Ascending aorta (tissue), 2 donors: ENCODE data around the gene PSMD5. TPM values are rescaled to one million over a fixed set of nuclear protein-coding genes. Genes with fewer than 3 reads are reported as not detected.
"Not testable (repeated sequence)": the region's sequence is repeated elsewhere in the genome, so short reads cannot be mapped to it uniquely, and the experiment has no call there.

Experiments used
- DNase-seq, 2 donors: peaks; one replicate each; pipeline ENCODE4 v3.0.0-alpha.2; 2019; ENCODE audit warnings: low spot score in 2 of 2
- H3K27ac ChIP-seq, 2 donors: fragments of 200-600 bp; sonication (generic); one replicate each; pipeline ENCODE4 v1.5.1; 2016 to 2017; ENCODE audit warnings: mild to moderate bottlenecking in 1 of 2
- H3K27me3 ChIP-seq: fragments of 200-600 bp; sonication (generic); one replicate; pipeline ENCODE4 v1.5.1; 2017
- H3K36me3 ChIP-seq, 2 donors: fragments of 200-600 bp; sonication (generic); one replicate each; pipeline ENCODE4 v1.5.1; 2016
- H3K4me1 ChIP-seq, 2 donors: fragments of 200-600 bp; sonication (generic); one replicate each; pipeline ENCODE4 v1.5.1; 2016 to 2017; ENCODE audit warnings: mild to moderate bottlenecking in 1 of 2
- H3K4me3 ChIP-seq, 2 donors: fragments of 200-600 bp; sonication (generic); one replicate each; pipeline ENCODE4 v1.5.1; 2016 to 2017; ENCODE audit warnings: mild to moderate bottlenecking in 1 of 2
- H3K9me3 ChIP-seq, 2 donors: fragments of 200-600 bp; sonication (generic); one replicate each; pipeline ENCODE4 v1.5.1; 2016
- intact Hi-C: fragments of 100-400 bp; cut with DNase I; formaldehyde crosslinking; loops from one replicate; pipeline ENCODE4 v1.15.1; 2023
- total RNA-seq: library from RNA; depleted of rRNA; stranded (reverse); fragments of >200 nt; gene quantifications from one replicate; pipeline ENCODE4 v1.1.0, GENCODE V29; 2016
- TF ChIP-seq, protein P1 (sequence below), 3 experiments: fragments of 200-600 bp in 2 of 3; fragments of 450-650 bp in 1 of 3; sonication (generic) in 2 of 3; IDR thresholded peaks; one replicate each; pipeline ENCODE4 v1.5.1; 2016 to 2019; ENCODE audit warnings: antibody characterized with exemption in 3 of 3, mild to moderate bottlenecking in 1 of 3, moderate library complexity in 1 of 3

Gene PSMD5
- total RNA-seq, 1 donor from 2014 or later: 18.2 TPM

DNA sequence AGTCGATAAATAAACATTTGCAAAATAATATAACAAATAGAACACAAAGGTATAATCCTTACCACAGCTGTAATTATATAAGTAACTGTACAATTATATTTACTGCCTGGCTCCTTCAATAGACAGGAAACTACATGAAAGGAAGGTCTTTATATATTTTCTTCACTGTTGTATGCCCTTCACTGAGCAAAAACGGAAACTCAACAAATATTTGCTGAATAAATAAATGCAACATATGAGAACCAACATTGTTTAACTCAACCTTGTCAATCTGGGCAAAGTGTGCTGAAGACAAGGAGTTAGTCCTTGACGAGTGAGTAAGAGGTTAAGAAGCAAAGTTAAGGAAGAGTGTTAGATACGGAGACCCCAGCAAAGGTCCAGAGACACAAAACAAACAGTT is 22.6 kb downstream of the PSMD5 start:
- Histone ChIP-seq H3K36me3 (peaks cover 63 to 94% of the 10 kb centered on the region in 2 donors), H3K27me3 (no peaks in the 10 kb centered on the region), H3K4me1 (no peaks in the 10 kb centered on the region), H3K4me3 (no peak overlapping the region), H3K9me3 (no peaks in the 10 kb centered on the region), H3K27ac (no peak overlapping the region)
- intact Hi-C loops: no loop called here
- DNase-seq: no peak
- TF ChIP-seq, protein P1, sequence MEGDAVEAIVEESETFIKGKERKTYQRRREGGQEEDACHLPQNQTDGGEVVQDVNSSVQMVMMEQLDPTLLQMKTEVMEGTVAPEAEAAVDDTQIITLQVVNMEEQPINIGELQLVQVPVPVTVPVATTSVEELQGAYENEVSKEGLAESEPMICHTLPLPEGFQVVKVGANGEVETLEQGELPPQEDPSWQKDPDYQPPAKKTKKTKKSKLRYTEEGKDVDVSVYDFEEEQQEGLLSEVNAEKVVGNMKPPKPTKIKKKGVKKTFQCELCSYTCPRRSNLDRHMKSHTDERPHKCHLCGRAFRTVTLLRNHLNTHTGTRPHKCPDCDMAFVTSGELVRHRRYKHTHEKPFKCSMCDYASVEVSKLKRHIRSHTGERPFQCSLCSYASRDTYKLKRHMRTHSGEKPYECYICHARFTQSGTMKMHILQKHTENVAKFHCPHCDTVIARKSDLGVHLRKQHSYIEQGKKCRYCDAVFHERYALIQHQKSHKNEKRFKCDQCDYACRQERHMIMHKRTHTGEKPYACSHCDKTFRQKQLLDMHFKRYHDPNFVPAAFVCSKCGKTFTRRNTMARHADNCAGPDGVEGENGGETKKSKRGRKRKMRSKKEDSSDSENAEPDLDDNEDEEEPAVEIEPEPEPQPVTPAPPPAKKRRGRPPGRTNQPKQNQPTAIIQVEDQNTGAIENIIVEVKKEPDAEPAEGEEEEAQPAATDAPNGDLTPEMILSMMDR (IDR thresholded peaks at IDR 0.05): no peak

GRCh38 chr9:120818595-120818994 is 24.1 kb downstream of the PSMD5 start:
- Histone ChIP-seq H3K4me1 (no peaks in the 10 kb centered on the region), H3K9me3 (no peaks in the 10 kb centered on the region), H3K27ac (no peak overlapping the region), H3K36me3 (peaks cover 56 to 86% of the 10 kb centered on the region in 2 donors), H3K4me3 (no peak overlapping the region), H3K27me3 (no peaks in the 10 kb centered on the region)
- no peak for DNase-seq
- TF ChIP-seq, protein P1 (IDR thresholded peaks at IDR 0.05): no peak
- intact Hi-C loops: no loop called here

- H3K36me3 ChIP-seq: peaks cover 30 to 52% of the 10 kb centered on the region in 2 donors
- H3K4me1 ChIP-seq: no peaks in the 10 kb centered on the region
- DNase-seq: no peak
- H3K27ac ChIP-seq: no peak overlapping the region
- intact Hi-C loops: no loop called here
- H3K27me3 ChIP-seq: no peaks in the 10 kb centered on the region
- no peak overlapping the region for H3K4me3 ChIP-seq
- TF ChIP-seq, protein P1 (IDR thresholded peaks at IDR 0.05): no peak
- H3K9me3 ChIP-seq: peaks cover 0 to 3% of the 10 kb centered on the region in 2 donors
These were observed 27.6 kb downstream of the PSMD5 start for GRCh38 chr9:120815075-120815474.

GRCh38 chr9:120808931-120809330 is 33.8 kb downstream of the PSMD5 start:
- TF ChIP-seq, protein P1 (IDR thresholded peaks at IDR 0.05): no peak
- Histone ChIP-seq H3K9me3 (peaks cover 11 to 27% of the 10 kb centered on the region in 2 donors), H3K4me3 (no peak overlapping the region), H3K36me3 (no peaks in the 10 kb centered on the region), H3K27ac (no peak overlapping the region), H3K27me3 (no peaks in the 10 kb centered on the region), H3K4me1 (no peaks in the 10 kb centered on the region)
- no peak for DNase-seq
- intact Hi-C loops: no loop called here

DNA sequence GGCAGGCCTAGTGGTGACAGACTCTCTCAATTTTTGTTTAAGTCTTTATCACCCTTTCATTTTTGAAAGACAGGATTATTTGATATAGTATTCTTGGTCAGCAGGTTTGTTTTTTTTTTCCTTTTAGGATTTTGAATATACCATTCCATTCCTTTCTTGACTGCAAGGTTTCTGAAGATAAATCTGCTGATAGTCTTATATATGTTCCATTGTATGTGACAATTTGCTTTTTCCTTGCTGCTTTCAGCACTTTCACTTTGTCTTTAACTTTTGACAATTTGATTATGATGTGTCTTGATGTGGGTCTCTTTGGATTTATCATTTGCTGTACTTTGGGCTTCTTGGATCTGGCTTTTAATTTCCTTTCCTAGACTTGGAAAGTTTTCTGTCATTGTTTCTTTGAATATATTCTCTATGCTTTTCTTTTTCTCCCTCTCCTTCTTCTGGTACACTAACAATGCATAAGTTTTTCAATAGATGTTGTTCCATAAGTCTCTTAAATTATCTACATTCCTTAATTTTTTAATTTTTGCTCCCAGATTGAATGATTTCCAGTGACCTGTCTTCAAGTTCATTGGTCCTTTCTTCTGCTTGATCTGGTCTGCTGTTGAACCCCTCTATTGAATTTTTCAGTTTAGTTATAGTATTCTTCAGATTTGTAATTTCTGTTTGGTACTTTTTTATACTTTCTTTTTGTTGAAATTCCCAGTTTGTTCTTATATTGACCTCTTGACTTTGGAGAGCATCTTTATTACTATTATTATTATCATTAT is 34.9 kb downstream of the PSMD5 start:
- Histone ChIP-seq H3K9me3 (peaks cover 11 to 27% of the 10 kb centered on the region in 2 donors), H3K4me3 (no peak overlapping the region), H3K27me3 (no peaks in the 10 kb centered on the region), H3K36me3 (no peaks in the 10 kb centered on the region), H3K27ac (no peak overlapping the region), H3K4me1 (no peaks in the 10 kb centered on the region)
- DNase-seq: no peak
- intact Hi-C loops: no loop called here
- TF ChIP-seq, protein P1 (IDR thresholded peaks at IDR 0.05): no peak

GRCh38 chr9:120804784-120805363 is 37.8 kb downstream of the PSMD5 start:
- intact Hi-C loops, H3K27me3 ChIP-seq: not testable (repeated sequence)
- H3K9me3 ChIP-seq: peaks cover 11 to 24% of the 10 kb centered on the region in 2 donors

More at GRCh38 chr9:120804784-120805363, 37.8 kb downstream of the PSMD5 start:
- not testable (repeated sequence) for DNase-seq, H3K4me3 ChIP-seq, H3K27ac ChIP-seq, H3K36me3 ChIP-seq, H3K4me1 ChIP-seq
